NT2/D1 (cell line): ENCODE data around the gene XPR1.

Source experiments
- YY1 ChIP-seq: IDR thresholded peaks from 2 replicates; pipeline ENCODE4 v1.6.1; 2011; ENCODE audit not compliant: insufficient read length, insufficient read depth
- ZNF274 ChIP-seq: IDR thresholded peaks from 2 replicates; pipeline ENCODE4 v1.6.1; 2011; ENCODE audit warnings: mild to moderate bottlenecking, low read depth, low read length

- TF ChIP-seq YY1, result no peak
- no peak for TF ChIP-seq ZNF274
These were observed 112.0 kb downstream of the XPR1 start for GRCh38 chr1:180743868-180744267.
